ENCODE measurements around the gene ARHGEF37. TPM values are rescaled to one million over a fixed set of nuclear protein-coding genes. Genes with fewer than 3 reads are reported as not detected.

ARHGEF37 gene
- total RNA-seq, 1 donor from 2014 or later: 1.5 TPM

DNA sequence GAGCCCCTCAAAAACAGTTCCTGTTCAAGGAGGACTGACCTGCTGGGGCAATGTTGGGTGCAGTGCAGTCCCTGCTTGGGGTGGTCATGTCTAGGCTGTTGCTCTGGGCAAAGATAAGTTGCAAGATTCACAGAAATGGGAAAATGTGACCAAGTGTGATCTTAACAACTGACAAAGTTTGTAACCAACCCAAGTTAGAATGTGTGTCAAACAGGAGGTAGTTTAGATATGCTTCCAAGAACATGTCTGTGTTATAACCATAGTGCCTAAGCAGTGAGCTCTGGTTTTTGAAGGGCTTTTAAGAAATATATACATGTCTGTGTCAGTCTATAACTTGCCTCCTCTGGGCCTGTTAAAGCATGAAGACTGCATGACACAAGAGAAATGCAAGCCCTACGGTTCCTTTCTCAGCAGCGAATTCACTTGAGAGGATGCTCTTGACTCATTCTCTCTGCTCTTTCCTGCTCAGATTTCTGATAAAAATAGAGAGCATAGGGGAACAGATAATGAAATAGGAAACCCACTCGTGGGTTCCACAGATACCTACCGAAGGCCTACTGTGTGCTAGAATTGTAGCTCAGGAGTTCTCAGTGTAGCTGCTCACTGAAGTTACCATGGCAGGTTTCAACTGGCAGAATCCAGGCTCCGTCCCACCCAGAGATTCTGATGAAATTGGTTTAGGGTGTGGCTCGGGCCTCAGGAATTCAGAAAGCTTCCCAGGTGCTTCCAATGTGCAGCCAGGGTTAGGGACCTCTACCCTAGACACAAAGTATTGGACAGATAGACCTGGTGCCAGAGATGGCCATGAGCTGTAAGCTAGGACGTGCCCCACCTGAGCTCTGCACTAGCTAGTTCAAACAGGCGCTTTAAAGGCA lies 52.4 kb downstream of the ARHGEF37 start:
- H3K4me1 Mint-ChIP-seq: peaks cover 10% of the 10 kb centered on the region
- H3K27ac Mint-ChIP-seq: no peak overlapping the region
- intact Hi-C loops (cut with micrococcal nuclease): loop anchor here (2.0 kb wide), 1 partner anchor 19 kb away; no protein-coding TSS in a partner anchor

DNA sequence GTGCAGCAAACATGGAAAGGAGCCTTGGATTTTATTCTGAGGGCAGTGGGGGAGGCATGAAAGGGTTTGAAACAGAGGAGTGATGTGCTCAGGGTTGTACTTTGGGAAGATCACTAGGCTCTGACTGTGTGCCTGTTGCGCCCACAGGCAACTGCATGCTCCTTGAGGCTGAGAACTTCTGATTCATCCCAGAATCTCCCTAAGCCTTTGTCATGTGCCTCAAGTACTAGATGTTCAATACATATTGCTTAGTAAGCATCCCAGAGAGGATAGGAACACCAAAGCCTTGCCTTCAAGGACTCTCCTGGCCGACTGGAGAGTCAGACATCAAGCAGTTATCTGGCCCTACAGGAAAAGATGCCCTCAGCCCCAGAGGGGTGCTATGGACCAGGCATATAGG lies 54.1 kb downstream of the ARHGEF37 start:
- intact Hi-C loops (cut with micrococcal nuclease): no loop called here
- DNase-seq: no peak
- Mint-ChIP-seq H3K4me1 (peaks cover 10% of the 10 kb centered on the region), H3K4me3 (no peak overlapping the region), H3K9me3 (no peaks in the 10 kb centered on the region), H3K27ac (no peak overlapping the region), H3K36me3 (ENCODE audit: low read depth) (no peaks in the 10 kb centered on the region), H3K27me3 (no peaks in the 10 kb centered on the region)

More for the DNA sequence above, 52.4 kb downstream of the ARHGEF37 start:
- no peak for DNase-seq
- Mint-ChIP-seq H3K27me3 (no peaks in the 10 kb centered on the region), H3K9me3 (no peaks in the 10 kb centered on the region), H3K4me3 (no peak overlapping the region), H3K36me3 (ENCODE audit: low read depth) (no peaks in the 10 kb centered on the region)

DNA sequence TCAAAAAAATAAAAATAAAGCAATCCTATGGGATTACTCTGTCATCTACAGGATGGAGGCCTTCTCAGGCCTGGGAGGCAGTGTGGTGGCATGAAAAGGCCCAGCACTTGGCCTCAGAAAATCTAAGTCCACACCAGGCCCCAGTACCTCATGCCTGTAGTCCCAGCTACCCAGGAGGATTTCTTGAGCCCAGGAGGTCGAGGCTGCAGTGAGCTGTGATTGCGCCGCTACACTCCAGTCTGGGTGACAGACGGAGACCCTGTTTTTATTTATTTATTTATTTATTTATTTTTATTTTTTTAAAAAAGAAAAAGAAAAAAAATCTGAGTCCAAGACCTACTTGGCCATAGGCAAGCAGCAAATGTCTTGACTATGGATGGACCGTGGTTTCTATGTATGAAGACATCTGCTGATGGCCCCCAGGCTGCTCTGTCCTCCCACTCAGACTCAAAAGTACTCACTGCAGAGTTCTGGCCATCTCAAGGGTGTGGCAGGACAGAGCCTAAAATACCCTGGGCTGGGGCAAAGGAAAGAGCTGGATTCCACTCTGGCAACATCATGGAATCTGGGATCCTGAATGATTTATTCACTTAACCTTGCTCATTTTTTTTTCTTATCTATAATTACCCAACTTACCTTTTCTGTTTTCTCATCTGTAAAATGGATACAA lies 55.0 kb downstream of the ARHGEF37 start:
- intact Hi-C loops (cut with micrococcal nuclease): loop anchor here (1.0 kb wide), 2 partner anchors 192 to 354 kb away; no protein-coding TSS in a partner anchor

DNA sequence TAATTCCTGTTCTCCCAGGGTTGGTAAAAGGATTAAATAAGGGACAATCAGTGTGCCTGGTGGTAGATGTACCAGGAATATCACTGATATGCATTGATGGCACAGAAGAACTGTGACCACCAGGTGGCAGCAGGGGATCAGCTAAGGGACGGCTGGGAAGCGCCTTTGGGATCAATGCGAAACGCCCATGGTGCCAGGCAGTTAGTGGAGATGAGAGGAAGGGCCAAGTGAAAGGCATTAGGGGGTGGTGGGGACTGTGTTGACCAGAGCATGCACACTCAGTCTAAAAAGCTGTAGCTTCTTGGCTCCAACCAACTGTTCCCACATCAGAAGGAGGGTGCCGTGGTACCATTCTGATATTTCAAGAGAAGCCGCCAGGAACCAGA lies 55.6 kb downstream of the ARHGEF37 start:
- H3K27ac Mint-ChIP-seq: no peak overlapping the region
- H3K9me3 Mint-ChIP-seq: no peaks in the 10 kb centered on the region
- intact Hi-C loops (cut with micrococcal nuclease): loop anchor here (1.0 kb wide), 2 partner anchors 191 to 353 kb away; no protein-coding TSS in a partner anchor
- no peaks in the 10 kb centered on the region for H3K27me3 Mint-ChIP-seq
- H3K4me3 Mint-ChIP-seq: no peak overlapping the region
- H3K4me1 Mint-ChIP-seq: peaks cover 10% of the 10 kb centered on the region
- no peaks in the 10 kb centered on the region for H3K36me3 Mint-ChIP-seq (ENCODE audit: low read depth)
- peak; percentile 61 for DNase-seq

More for the DNA sequence above, 55.0 kb downstream of the ARHGEF37 start:
- H3K27ac Mint-ChIP-seq: no peak overlapping the region
- H3K4me1 Mint-ChIP-seq: peaks cover 10% of the 10 kb centered on the region
- no peak for DNase-seq
- H3K27me3 Mint-ChIP-seq: no peaks in the 10 kb centered on the region
- H3K9me3 Mint-ChIP-seq: no peaks in the 10 kb centered on the region
- no peak overlapping the region for H3K4me3 Mint-ChIP-seq
- no peaks in the 10 kb centered on the region for H3K36me3 Mint-ChIP-seq (ENCODE audit: low read depth)

DNA sequence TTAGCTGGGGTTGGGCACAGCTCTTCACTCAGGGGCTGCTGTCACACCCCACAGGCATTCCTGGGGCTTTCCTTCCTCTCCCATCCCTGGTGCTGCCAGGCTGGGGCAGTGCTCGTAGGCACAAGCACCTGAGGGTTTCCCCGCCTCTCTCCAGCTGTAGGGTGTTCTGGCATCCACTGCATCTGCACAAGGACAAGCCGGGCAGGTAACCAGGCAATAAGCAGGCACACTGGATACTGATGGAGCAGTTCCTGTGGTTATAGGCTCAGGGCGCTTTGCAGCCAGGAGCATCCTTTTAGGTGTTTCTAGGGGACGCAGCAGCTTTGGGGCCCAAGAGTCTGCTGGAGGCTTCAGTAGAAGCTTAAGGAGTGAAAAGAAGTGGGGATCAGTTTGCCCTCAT lies 56.8 kb downstream of the ARHGEF37 start:
- H3K4me3 Mint-ChIP-seq: no peak overlapping the region
- no peaks in the 10 kb centered on the region for H3K27me3 Mint-ChIP-seq
- H3K9me3 Mint-ChIP-seq: no peaks in the 10 kb centered on the region
- H3K4me1 Mint-ChIP-seq: peaks cover 2% of the 10 kb centered on the region
- no peak for DNase-seq
- no peak overlapping the region for H3K27ac Mint-ChIP-seq
- intact Hi-C loops (cut with micrococcal nuclease): no loop called here
- H3K36me3 Mint-ChIP-seq (ENCODE audit: low read depth): no peaks in the 10 kb centered on the region

DNA sequence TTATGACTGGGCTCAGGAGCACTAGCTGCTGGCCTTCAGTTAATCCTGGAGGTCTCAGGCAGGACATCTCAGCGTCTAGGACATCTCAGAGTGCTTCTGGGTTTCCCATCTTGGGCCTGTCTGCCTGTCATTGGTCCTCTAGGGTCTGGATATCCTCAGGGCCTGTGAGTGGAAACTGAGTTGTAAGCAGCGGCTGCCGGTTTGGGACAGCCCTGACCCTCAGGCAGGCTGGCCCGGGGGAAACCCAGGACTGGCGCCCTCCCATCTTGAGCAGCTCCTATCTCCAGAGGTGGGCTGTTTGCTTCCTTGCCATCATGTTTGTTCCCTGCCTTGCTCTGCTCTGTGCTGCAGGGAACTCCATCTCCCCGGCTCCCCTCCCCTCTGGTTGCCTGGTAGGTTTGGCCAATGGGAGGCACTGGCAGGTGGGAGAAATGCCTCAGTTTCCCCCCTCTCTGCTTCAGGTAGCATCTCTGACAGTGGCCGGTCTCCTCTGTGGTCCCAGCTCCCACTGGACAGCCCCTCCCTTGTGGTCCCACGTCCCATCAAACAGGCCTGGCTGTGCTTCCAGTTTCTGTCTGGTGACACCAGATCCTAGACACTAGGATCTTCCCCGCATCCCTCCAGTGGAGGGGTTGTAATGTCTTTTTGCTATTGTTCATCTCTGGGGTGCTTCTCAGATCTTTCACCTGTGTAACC lies 57.4 kb downstream of the ARHGEF37 start:
- Mint-ChIP-seq H3K27ac (no peak overlapping the region), H3K9me3 (no peaks in the 10 kb centered on the region), H3K4me1 (no peaks in the 10 kb centered on the region), H3K27me3 (no peaks in the 10 kb centered on the region), H3K4me3 (no peak overlapping the region), H3K36me3 (ENCODE audit: low read depth) (no peaks in the 10 kb centered on the region)
- intact Hi-C loops (cut with micrococcal nuclease): no loop called here
- no peak for DNase-seq

DNA sequence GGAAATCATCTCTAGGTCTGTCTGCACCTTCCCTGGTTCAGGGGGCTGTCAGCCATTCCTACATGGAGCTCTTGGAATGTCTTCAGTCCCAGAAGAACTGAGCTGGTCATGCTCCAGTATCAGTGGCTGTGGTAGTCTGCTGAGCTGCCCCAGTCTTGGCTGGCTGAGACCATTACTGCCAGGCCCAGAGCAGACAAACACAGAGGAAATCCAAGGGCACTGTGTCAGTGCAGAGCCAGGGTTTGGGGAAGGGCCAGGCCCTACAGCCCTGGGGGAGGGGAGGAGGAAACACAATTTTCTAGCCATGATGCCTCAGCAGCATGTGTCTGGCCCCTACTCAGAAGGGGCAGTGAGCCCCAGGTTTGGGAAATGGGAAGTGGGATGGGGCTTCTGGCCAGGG lies 58.4 kb downstream of the ARHGEF37 start:
- H3K9me3 Mint-ChIP-seq: no peaks in the 10 kb centered on the region
- intact Hi-C loops (cut with micrococcal nuclease): no loop called here
- no peak overlapping the region for H3K4me3 Mint-ChIP-seq
- no peaks in the 10 kb centered on the region for H3K36me3 Mint-ChIP-seq (ENCODE audit: low read depth)
- DNase-seq: no peak
- no peaks in the 10 kb centered on the region for H3K4me1 Mint-ChIP-seq
- H3K27ac Mint-ChIP-seq: no peak overlapping the region
- no peaks in the 10 kb centered on the region for H3K27me3 Mint-ChIP-seq

DNA sequence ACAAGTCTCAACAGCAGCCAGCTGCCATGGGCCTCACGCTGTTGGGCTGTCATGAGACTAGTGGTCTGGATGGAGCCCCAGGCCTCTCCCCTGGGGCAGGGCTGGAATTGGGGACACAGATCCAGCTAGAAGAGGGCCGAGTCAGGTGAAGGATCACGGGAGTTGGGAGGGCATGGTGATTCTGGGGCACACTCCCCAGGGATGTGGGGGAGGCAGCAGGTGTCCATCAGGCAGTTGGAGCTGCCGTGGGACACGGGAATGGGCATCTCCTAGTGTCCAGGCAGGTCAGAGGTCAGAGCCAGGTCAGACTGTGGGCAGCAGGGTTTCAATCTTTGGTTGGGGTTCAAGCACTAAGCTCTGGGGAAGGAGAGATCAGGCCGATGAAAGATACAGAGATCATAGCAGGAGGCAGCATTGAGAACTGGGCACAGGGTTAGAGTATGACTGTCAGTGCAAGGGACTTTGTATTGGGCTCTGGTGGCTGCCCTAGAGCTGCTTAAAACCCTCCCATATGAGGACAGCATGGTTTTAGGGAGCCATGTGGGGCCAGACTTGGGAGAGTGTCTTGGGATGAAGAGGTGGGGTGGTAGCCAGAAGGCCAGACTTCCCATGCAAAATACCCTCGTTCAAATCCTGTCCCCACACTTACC lies 59.2 kb downstream of the ARHGEF37 start:
- DNase-seq: no peak
- no peaks in the 10 kb centered on the region for H3K4me1 Mint-ChIP-seq
- H3K36me3 Mint-ChIP-seq (ENCODE audit: low read depth): no peaks in the 10 kb centered on the region
- H3K4me3 Mint-ChIP-seq: no peak overlapping the region
- H3K9me3 Mint-ChIP-seq: no peaks in the 10 kb centered on the region
- no peak overlapping the region for H3K27ac Mint-ChIP-seq
- intact Hi-C loops (cut with micrococcal nuclease): no loop called here
- no peaks in the 10 kb centered on the region for H3K27me3 Mint-ChIP-seq

DNA sequence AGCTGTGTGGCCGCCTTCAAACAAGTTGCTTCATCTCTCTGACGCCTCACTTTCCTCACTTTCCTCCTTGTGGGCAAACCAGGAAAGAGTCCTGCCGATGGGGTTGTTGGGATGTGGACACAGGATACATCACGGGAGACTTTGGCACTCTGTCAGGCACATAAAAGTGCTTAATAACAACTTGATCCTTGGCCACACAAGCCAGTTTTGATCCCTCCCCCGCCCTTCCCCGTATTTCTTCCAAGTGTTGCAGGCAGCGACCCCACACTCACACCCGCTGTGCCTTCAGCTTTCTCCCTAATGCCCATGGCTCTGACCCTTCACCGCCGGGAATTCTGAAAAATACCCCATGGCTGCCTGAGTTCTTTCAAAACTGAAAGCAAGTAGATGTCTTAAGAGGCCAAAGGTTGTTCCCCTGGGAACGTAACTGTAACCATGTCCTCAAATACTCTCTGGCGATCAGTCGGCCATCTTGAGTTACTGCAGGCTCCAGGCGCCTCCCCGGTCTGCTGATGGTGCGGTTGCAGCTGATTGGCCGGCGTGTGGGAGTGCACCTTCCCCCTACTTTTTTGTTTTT lies 59.8 kb downstream of the ARHGEF37 start:
- no peaks in the 10 kb centered on the region for H3K9me3 Mint-ChIP-seq
- no peaks in the 10 kb centered on the region for H3K36me3 Mint-ChIP-seq (ENCODE audit: low read depth)
- H3K27ac Mint-ChIP-seq: no peak overlapping the region
- H3K4me1 Mint-ChIP-seq: no peaks in the 10 kb centered on the region
- intact Hi-C loops (cut with micrococcal nuclease): no loop called here
- no peak for DNase-seq
- no peak overlapping the region for H3K4me3 Mint-ChIP-seq
- H3K27me3 Mint-ChIP-seq: no peaks in the 10 kb centered on the region

DNA sequence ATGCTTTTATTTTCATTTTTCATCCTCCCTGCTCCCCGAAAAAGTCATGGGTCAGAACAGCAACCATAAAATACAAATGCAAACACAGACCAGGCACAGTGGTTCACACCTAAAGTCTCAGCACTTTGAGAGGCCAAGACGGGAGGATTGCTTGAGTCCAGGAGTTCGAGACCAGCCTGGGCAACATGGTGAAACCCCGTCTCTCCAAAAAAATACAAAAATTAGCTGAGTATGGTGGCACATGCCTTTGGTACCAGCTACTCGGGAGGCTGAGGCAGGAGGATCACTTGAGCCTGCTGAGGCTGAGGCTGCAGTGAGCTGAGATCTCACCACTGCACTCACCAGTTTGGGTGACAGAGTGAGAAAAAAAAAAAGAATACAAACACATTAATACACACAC lies 60.3 kb downstream of the ARHGEF37 start:
- Mint-ChIP-seq H3K9me3 (no peaks in the 10 kb centered on the region), H3K4me3 (no peak overlapping the region), H3K36me3 (ENCODE audit: low read depth) (no peaks in the 10 kb centered on the region), H3K4me1 (no peaks in the 10 kb centered on the region), H3K27me3 (no peaks in the 10 kb centered on the region), H3K27ac (no peak overlapping the region)
- no peak for DNase-seq
- intact Hi-C loops (cut with micrococcal nuclease): no loop called here

DNA sequence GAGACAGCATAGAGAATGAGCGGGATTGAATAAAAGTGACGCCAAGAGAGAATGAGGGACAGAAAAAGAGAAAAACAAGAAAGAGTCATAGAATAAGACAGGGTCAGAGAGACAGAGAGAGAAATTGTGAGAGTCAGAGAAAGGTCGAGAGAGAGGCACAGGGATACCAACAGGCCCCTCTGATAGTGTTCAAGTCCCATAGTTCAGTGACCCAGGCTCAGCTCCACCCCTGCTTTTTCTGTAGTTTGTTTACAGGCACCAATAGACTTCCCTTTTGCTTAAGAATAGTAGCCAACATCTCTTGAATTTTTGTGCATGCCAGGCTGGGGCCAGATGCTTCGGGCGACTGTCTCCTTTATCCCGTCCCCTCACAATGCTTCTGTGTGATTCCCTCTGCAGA lies 62.5 kb downstream of the ARHGEF37 start:
- DNase-seq: no peak
- intact Hi-C loops (cut with micrococcal nuclease): no loop called here
- no peak overlapping the region for H3K4me3 Mint-ChIP-seq
- no peaks in the 10 kb centered on the region for H3K27me3 Mint-ChIP-seq
- H3K4me1 Mint-ChIP-seq: no peaks in the 10 kb centered on the region
- no peaks in the 10 kb centered on the region for H3K36me3 Mint-ChIP-seq (ENCODE audit: low read depth)
- no peaks in the 10 kb centered on the region for H3K9me3 Mint-ChIP-seq
- H3K27ac Mint-ChIP-seq: no peak overlapping the region

DNA sequence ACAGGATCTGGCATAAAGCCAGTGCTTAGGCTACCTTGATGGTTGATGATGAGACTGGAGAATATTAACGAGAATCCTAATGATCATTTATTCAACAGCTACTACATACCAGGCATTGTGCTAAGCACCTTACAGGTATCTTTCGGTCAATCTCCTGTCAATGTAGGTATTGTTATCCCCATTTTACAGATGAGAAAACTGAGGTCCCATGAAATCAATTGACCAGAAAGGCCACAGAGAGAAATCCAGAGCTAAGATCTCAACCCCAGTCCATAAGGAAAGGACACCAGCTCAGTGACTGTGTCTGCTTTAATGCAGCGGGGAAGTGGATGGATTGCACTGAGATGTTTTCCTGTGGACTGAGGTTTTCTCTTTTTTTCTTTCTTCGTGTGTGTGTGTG lies 63.3 kb downstream of the ARHGEF37 start:
- DNase-seq: no peak
- no peaks in the 10 kb centered on the region for H3K4me1 Mint-ChIP-seq
- H3K9me3 Mint-ChIP-seq: no peaks in the 10 kb centered on the region
- H3K36me3 Mint-ChIP-seq (ENCODE audit: low read depth): no peaks in the 10 kb centered on the region
- no peak overlapping the region for H3K4me3 Mint-ChIP-seq
- no peaks in the 10 kb centered on the region for H3K27me3 Mint-ChIP-seq
- H3K27ac Mint-ChIP-seq: no peak overlapping the region
- intact Hi-C loops (cut with micrococcal nuclease): no loop called here

DNA sequence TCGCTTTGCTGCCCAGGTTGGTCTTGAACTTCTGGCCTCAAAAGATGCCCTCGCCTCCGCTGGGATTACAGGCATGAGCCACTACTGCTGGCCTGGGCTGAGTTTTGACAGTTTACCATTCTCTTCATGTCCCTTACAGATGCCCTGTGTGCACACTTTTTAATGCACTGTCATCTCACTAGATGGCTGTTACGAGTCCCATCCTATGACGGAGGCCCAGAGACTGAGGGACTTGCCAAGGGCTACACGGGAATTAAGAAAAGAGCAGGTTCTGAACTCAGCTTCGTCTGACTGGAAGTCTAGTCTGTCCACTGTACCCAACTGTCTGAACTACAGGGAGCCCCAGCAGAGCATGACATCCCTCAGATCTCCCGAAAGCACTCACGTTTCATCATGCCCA lies 63.9 kb downstream of the ARHGEF37 start:
- Mint-ChIP-seq H3K36me3 (ENCODE audit: low read depth) (no peaks in the 10 kb centered on the region), H3K27ac (no peak overlapping the region)

More for the DNA sequence above, 63.9 kb downstream of the ARHGEF37 start:
- Mint-ChIP-seq H3K4me3 (no peak overlapping the region), H3K27me3 (no peaks in the 10 kb centered on the region), H3K9me3 (no peaks in the 10 kb centered on the region), H3K4me1 (no peaks in the 10 kb centered on the region)
- DNase-seq: no peak
- intact Hi-C loops (cut with micrococcal nuclease): no loop called here
